Measurements from ENCODE around the gene LRRC26.
"Not testable (repeated sequence)": the region's sequence is repeated elsewhere in the genome, so short reads cannot be mapped to it uniquely, and the experiment has no call there.

LRRC26 gene

GRCh38 chr9:137135154-137135553, 34.7 kb downstream of the LRRC26 start:
- DNase-seq (ENCODE audit: low read depth) = not testable (repeated sequence)

GRCh38 chr9:137134191-137134590, 35.7 kb downstream of the LRRC26 start:
- DNase-seq (ENCODE audit: low read depth) = no peak

- DNase-seq (ENCODE audit: low read depth) = no peak
Measured at GRCh38 chr9:137130176-137130755, 39.6 kb downstream of the LRRC26 start.

GRCh38 chr9:137129456-137130175, 40.2 kb downstream of the LRRC26 start:
- peak; percentile 94 for DNase-seq (ENCODE audit: low read depth)

GRCh38 chr9:137128862-137129455, 40.9 kb downstream of the LRRC26 start:
- peak; percentile 32 for DNase-seq (ENCODE audit: low read depth)

GRCh38 chr9:137128158-137128861, 41.5 kb downstream of the LRRC26 start:
- no peak for DNase-seq (ENCODE audit: low read depth)

GRCh38 chr9:137127301-137128157, 42.3 kb downstream of the LRRC26 start:
- peak; percentile 32 for DNase-seq (ENCODE audit: low read depth)

- DNase-seq (ENCODE audit: low read depth) = no peak
Measured at GRCh38 chr9:137126786-137127185, 43.1 kb downstream of the LRRC26 start.

- DNase-seq (ENCODE audit: low read depth) = not testable (repeated sequence)
Measured at GRCh38 chr9:137123952-137124462, 45.8 kb downstream of the LRRC26 start.

GRCh38 chr9:137123468-137123837, 46.4 kb downstream of the LRRC26 start:
- DNase-seq (ENCODE audit: low read depth) = no peak

- DNase-seq (ENCODE audit: low read depth) = not testable (repeated sequence)
Measured at GRCh38 chr9:137122796-137123467, 46.9 kb downstream of the LRRC26 start.

GRCh38 chr9:137121927-137122795, 47.7 kb downstream of the LRRC26 start:
- not testable (repeated sequence) for DNase-seq (ENCODE audit: low read depth)

Measured in iris pigment epithelial cell (primary cell).